ENCODE measurements around the gene SCYL2.
"Not testable (repeated sequence)": the region's sequence is repeated elsewhere in the genome, so short reads cannot be mapped to it uniquely, and the experiment has no call there.

SCYL2 gene

GRCh38 chr12:100329800-100330199 is 62.8 kb downstream of the SCYL2 start:
- no peak for DNase-seq

- no peak for DNase-seq
These were observed 64.9 kb downstream of the SCYL2 start for GRCh38 chr12:100331871-100332270.

GRCh38 chr12:100332852-100333251 is 65.9 kb downstream of the SCYL2 start:
- DNase-seq, result no peak

- no peak for DNase-seq
These were observed 70.3 kb downstream of the SCYL2 start for GRCh38 chr12:100337299-100337698.

GRCh38 chr12:100337727-100338126 is 70.8 kb downstream of the SCYL2 start:
- no peak for DNase-seq

GRCh38 chr12:100339071-100339470 is 72.1 kb downstream of the SCYL2 start:
- DNase-seq, result no peak

- not testable (repeated sequence) for DNase-seq
These were observed 75.9 kb downstream of the SCYL2 start for GRCh38 chr12:100342897-100343296.

- DNase-seq, result not testable (repeated sequence)
These were observed 77.4 kb downstream of the SCYL2 start for GRCh38 chr12:100344351-100344750.

- no peak for DNase-seq
These were observed 78.2 kb downstream of the SCYL2 start for GRCh38 chr12:100345020-100345767.

- no peak for DNase-seq
These were observed 79.7 kb downstream of the SCYL2 start for GRCh38 chr12:100346660-100347059.

- no peak for DNase-seq
These were observed 81.9 kb downstream of the SCYL2 start for GRCh38 chr12:100348657-100349454.

GRCh38 chr12:100356644-100357223 is 89.8 kb downstream of the SCYL2 start, which contains the start of gene SLC17A8:
TSS of gene SLC17A8 (plus strand) at chr12:100357074. CDS start at chr12:100357392, 318 bp downstream.
- DNase-seq, result no peak

GRCh38 chr12:100359248-100359647 is 92.3 kb downstream of the SCYL2 start:
- DNase-seq, result no peak

- DNase-seq, result no peak
These were observed 92.8 kb downstream of the SCYL2 start for GRCh38 chr12:100359822-100360221.

- DNase-seq, result no peak
These were observed 93.5 kb downstream of the SCYL2 start for GRCh38 chr12:100360450-100360849.

GRCh38 chr12:100364324-100364723 is 97.3 kb downstream of the SCYL2 start:
- DNase-seq, result no peak

- no peak for DNase-seq
These were observed 98.4 kb downstream of the SCYL2 start for GRCh38 chr12:100365411-100365810.

GRCh38 chr12:100368066-100368465 is 101.1 kb downstream of the SCYL2 start:
- no peak for DNase-seq

GRCh38 chr12:100371146-100371545 is 104.2 kb downstream of the SCYL2 start:
- no peak for DNase-seq

- no peak for DNase-seq
These were observed 106.1 kb downstream of the SCYL2 start for GRCh38 chr12:100372853-100373640.

- DNase-seq, result no peak
These were observed 108.2 kb downstream of the SCYL2 start for GRCh38 chr12:100375038-100375735.

GRCh38 chr12:100376161-100376560 is 109.2 kb downstream of the SCYL2 start:
- no peak for DNase-seq

All from effector CD4-positive, alpha-beta T cell (primary cell).